T-helper 2 cell (primary cell): ENCODE data around the gene OAS3.
"Not testable (repeated sequence)": the region's sequence is repeated elsewhere in the genome, so short reads cannot be mapped to it uniquely, and the experiment has no call there.

ENCODE experiments used
- DNase-seq, 5 experiments: peaks; one replicate each; pipeline versions ENCODE4 v3.0.0 to v3.0.0-alpha.2; 2012 to 2022

The OAS3 gene

GRCh38 chr12:112988224-112988623 lies 50.0 kb downstream of the OAS3 start:
- peak in 1 of 5 experiments; percentile 63 for DNase-seq

GRCh38 chr12:112988823-112989385 lies 50.6 kb downstream of the OAS3 start:
- not testable (repeated sequence) for DNase-seq

DNA sequence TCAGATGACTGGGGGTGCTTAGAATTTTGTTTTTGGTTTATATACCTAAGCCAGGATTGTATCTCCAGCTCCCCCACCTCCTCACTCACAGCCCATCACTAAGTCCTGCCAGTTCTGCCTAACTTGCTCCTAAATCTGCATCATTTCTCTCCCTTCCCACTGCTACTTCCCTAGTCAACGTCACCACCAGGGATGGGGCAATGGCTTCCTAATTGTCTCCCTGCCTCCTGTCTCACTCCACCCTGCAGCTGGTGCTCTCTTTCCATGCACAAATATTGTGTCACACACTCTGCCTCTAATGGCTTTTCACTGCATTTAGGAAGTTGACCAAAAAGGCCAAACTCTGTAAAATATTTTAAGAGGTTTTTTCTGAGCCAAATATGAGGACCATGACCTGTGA lies 51.5 kb downstream of the OAS3 start:
- DNase-seq: no peak

GRCh38 chr12:112992541-112993398 lies 54.5 kb downstream of the OAS3 start:
- DNase-seq: peak in 3 of 5 experiments; percentile 25 to 54 (median 52)

DNA sequence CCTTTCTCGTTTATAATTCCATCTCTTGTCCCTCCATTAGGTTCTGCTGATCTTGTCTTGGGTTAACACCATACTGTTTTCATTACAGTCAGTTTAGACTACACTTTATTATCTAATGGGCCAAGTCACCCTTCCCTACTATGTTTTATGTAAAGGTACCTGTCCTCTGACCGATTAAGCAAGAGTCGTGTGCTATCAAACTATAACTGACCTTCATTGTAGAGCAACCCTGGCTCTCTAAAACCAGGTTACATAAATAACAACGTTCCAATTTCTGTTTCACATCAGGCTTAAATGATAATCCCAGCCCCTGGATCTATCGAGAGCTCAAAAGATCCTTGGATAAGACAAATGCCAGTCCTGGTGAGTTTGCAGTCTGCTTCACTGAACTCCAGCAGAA lies 56.7 kb downstream of the OAS3 start:
- DNase-seq: no peak

GRCh38 chr12:112996501-112996900 lies 58.2 kb downstream of the OAS3 start:
- DNase-seq: no peak

GRCh38 chr12:112997506-112997905 lies 59.2 kb downstream of the OAS3 start:
- DNase-seq: no peak

- no peak for DNase-seq
These were observed 60.9 kb downstream of the OAS3 start for GRCh38 chr12:112998987-112999767.

GRCh38 chr12:113000433-113000832 lies 62.2 kb downstream of the OAS3 start:
- no peak for DNase-seq

- no peak for DNase-seq
These were observed 63.9 kb downstream of the OAS3 start for GRCh38 chr12:113002155-113002554.

DNA sequence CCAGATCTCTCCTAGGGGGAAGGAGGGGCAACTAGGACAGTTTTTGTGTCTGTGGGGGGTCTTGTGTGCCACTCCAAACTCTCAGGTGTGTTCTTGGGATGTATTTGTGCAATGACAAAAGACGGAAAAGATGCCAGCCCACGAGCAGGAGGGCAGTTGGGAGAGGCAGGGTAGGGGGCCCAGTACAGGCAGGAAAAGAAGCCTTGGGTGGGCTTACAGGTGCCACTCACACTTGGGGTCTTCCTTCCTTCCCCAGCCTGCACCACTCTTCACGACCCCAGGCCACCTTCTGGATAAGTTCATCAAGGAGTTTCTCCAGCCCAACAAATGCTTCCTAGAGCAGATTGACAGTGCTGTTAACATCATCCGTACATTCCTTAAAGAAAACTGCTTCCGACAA lies 64.4 kb downstream of the OAS3 start:
- no peak for DNase-seq

DNA sequence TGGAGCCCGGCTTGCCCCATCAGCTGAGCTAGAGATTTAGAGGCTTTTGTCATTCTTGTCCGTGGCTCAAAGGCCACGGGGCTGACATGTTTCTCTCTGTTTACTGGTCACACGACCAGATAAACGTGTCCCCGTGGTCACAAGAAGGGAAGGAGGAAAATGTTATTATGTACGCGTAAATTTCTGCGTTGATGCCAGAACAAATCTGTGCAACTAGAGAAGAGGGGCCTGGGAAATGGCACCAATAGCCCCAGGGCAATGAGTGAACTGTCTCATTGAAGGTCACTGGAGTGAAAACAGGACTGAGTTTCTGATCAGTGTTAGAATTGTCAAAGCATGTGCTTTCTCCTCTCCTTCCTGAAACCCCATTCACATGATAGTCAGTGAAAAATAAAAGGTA lies 65.4 kb downstream of the OAS3 start:
- DNase-seq: no peak

DNA sequence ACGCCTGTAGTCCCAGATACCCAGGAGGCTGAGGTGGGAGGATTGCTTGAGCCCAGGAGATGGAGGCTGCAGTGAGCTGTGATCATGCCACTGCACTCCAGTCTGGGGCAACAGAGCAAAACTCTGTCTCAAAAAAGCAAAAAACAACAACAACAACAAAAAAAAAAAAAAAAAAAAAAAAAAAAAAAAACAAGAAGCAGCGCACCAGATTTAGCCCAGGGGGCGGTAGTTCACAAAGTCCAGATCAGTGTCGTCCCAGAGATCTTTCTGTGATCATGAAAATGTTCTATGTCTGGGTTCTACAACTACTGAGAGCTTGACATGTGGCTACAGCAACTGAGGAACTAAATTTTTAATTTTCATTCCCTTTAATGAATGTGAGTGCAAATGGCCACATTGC lies 67.5 kb downstream of the OAS3 start:
- no peak for DNase-seq

- no peak for DNase-seq
These were observed 67.9 kb downstream of the OAS3 start for GRCh38 chr12:113006206-113006605.

DNA sequence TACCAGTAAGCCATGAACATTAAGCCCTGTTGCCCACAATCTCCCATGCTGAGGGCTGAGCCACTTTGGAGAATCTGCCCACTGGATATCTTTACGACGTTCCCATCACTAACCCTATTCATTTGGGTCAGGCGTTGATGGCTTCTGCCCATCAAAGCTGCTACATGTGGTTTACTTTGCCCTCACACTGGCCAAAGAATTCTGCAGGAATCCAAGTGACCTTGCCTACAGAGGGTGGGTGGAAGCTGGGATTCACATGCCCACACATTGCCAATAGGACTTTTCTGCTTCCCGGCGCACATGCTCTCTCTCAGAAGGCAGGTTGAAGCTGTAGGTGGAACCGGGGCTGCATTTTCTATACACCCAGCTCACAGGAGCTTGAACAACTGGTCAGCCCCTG lies 68.4 kb downstream of the OAS3 start:
- no peak for DNase-seq

DNA sequence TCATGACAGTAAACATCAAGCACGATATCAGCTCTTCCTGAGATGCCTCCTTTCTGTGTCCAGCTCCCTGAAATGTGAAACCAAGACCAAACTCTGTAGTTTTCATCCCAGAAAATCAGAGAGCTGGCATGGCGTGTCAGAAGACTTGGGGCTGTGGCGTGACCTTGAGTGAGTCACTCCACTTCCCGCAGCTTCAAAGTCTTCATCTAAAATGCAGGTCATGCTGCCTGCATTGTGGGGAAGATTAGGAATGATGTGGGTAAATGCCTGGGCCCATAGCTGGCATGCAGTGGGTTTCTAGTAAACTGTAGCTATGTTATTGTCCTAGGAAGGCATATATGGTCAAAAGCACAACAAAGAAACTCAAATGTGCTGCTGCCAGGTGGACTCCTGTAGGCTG lies 68.9 kb downstream of the OAS3 start:
- DNase-seq: no peak

DNA sequence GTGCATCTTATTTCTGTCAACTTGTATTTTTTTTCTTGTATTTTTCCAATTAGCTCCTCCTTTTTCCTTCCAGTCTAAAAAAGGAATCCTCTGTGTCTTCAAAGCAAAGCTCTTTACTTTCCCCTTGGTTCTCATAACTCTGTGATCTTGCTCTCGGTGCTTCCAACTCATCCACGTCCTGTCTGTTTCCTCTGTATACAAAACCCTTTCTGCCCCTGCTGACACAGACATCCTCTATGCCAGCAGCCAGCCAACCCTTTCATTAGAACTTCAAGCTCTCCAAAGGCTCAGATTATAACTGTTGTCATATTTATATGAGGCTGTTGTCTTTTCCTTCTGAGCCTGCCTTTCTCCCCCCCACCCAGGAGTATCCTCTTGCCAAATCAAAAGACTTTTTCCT lies 72.4 kb downstream of the OAS3 start:
- no peak for DNase-seq

GRCh38 chr12:113014565-113014964 lies 76.3 kb downstream of the OAS3 start:
- no peak for DNase-seq

DNA sequence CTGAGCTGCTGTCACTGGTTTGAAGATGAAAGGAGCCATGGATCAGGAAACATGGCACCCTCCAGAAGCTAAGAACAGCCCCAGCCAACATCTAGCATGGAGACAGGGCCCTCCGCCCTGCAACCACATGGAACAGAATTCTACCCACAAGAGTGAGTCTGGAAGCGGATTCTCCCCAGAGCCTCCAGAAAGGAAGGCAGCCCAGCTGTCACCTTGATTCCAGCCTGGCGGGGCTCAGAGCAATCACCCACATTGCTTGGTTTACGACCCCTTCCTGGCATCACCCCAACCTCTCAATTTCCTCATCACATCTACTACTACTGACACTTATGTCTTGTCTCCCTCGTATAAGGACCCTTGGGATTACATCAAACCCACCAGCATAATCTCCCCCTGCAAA lies 78.5 kb downstream of the OAS3 start:
- DNase-seq: no peak

DNA sequence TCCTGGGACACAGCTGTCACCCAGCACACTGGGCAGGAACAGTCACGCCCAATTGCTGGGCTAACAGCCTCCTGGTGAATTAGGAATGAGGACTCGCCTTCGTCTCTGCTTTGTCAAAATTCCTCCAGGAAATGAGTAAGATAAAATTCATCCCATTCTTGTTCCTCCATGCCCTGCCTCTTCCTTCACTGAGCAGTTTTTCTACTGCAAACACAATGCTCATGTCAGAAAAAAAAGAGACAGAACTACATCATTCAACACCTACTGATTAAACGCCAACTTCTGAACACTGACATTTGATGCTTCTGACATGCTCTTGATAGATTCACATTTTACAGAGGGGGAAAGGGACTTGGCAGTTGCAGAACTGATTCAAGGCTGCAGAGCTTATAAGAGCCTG lies 80.8 kb downstream of the OAS3 start:
- no peak for DNase-seq

- no peak for DNase-seq
These were observed 83.2 kb downstream of the OAS3 start for GRCh38 chr12:113021500-113021899.
